Mesenchymal stem cell (in vitro differentiated cells and primary cell): ENCODE measurements around the gene NCOA4.
"Not testable (repeated sequence)": the region's sequence is repeated elsewhere in the genome, so short reads cannot be mapped to it uniquely, and the experiment has no call there.

Experiments used
- DNase-seq: peaks from one replicate; pipeline ENCODE4 v3.0.0-alpha.2; 2013
- H2AFZ ChIP-seq: one replicate; pipeline ENCODE4 v1.6.1; 2013; ENCODE audit warnings: low read depth, mild to moderate bottlenecking, control low read depth, inconsistent platforms, low read length, moderate library complexity
- H2AK5ac ChIP-seq: 2 replicates; pipeline ENCODE4 v1.6.1; 2013; ENCODE audit warnings: low read length, moderate library complexity, mild to moderate bottlenecking, inconsistent platforms; ENCODE audit not compliant: severe bottlenecking
- H2BK120ac ChIP-seq: one replicate; pipeline ENCODE4 v1.6.1; 2013; ENCODE audit warnings: low read depth, mild to moderate bottlenecking, inconsistent platforms, low read length, moderate library complexity
- H2BK12ac ChIP-seq, 2 experiments: one replicate each; pipeline ENCODE4 v1.6.1; 2013; ENCODE audit warnings: inconsistent platforms in 2 of 2, low read length in 2 of 2, mild to moderate bottlenecking in 2 of 2, moderate library complexity in 2 of 2, control low read depth in 1 of 2
- H2BK15ac ChIP-seq: one replicate; pipeline ENCODE4 v1.6.1; 2013; ENCODE audit warnings: mild to moderate bottlenecking, low read depth, inconsistent platforms; ENCODE audit not compliant: poor library complexity, severe bottlenecking
- H2BK5ac ChIP-seq: 2 replicates; pipeline ENCODE4 v1.6.1; 2013; ENCODE audit warnings: low read depth, mild to moderate bottlenecking, low read length, control low read depth, inconsistent platforms; ENCODE audit not compliant: poor library complexity, severe bottlenecking
- H3K14ac ChIP-seq, 2 experiments: one replicate each; pipeline ENCODE4 v1.6.1; 2013; ENCODE audit warnings: inconsistent platforms in 2 of 2, low read length in 2 of 2, control low read depth in 1 of 2, mild to moderate bottlenecking in 1 of 2, moderate library complexity in 1 of 2
- H3K18ac ChIP-seq, 2 experiments: one replicate each; pipeline ENCODE4 v1.6.1; 2013; ENCODE audit warnings: inconsistent platforms in 2 of 2, low read length in 2 of 2, control low read depth in 1 of 2, low read depth in 1 of 2, mild to moderate bottlenecking in 1 of 2
- H3K23ac ChIP-seq, 2 experiments: one replicate each; pipeline ENCODE4 v1.6.1; 2013; ENCODE audit warnings: inconsistent platforms in 2 of 2, low read length in 2 of 2, mild to moderate bottlenecking in 2 of 2, moderate library complexity in 2 of 2, control low read depth in 1 of 2
- H3K27ac ChIP-seq: 2 replicates; pipeline ENCODE4 v1.5.1; 2013; ENCODE audit warnings: mild to moderate bottlenecking, moderate library complexity, low read length, control low read depth, inconsistent platforms; ENCODE audit not compliant: poor library complexity, severe bottlenecking
- H3K27me3 ChIP-seq, 2 experiments: 2 replicates each; pipeline versions ENCODE4 v1.6.1 to v1.7.0; 2013; ENCODE audit warnings: low read length in 2 of 2, mild to moderate bottlenecking in 2 of 2, moderate library complexity in 2 of 2, control low read depth in 1 of 2, inconsistent platforms in 1 of 2; ENCODE audit not compliant: control insufficient read depth in 1 of 2, insufficient read depth in 1 of 2
- H3K36me3 ChIP-seq, 2 experiments: 2 replicates each; pipeline versions ENCODE4 v1.6.1 to v1.7.0; 2013; ENCODE audit warnings: low read length in 2 of 2, control low read depth in 1 of 2, inconsistent platforms in 1 of 2, low read depth in 1 of 2, mild to moderate bottlenecking in 1 of 2; ENCODE audit not compliant: insufficient read depth in 2 of 2, control insufficient read depth in 1 of 2
- H3K4ac ChIP-seq, 2 experiments: one replicate each; pipeline ENCODE4 v1.6.1; 2013; ENCODE audit warnings: inconsistent platforms in 2 of 2, low read length in 2 of 2, mild to moderate bottlenecking in 2 of 2, moderate library complexity in 2 of 2, control low read depth in 1 of 2, low read depth in 1 of 2
- H3K4me1 ChIP-seq: 2 replicates; pipeline ENCODE4 v1.6.1; 2013; ENCODE audit warnings: low read depth, low read length, control low read depth; ENCODE audit not compliant: control insufficient read depth, insufficient read depth
- H3K4me2 ChIP-seq: 2 replicates; pipeline ENCODE4 v1.6.1; 2013; ENCODE audit warnings: low read length, mild to moderate bottlenecking, inconsistent platforms; ENCODE audit not compliant: poor library complexity, severe bottlenecking
- H3K4me3 ChIP-seq, 2 experiments: 2 replicates each; pipeline versions ENCODE4 v1.5.1 to v1.7.0; 2013; ENCODE audit warnings: low read length in 2 of 2, mild to moderate bottlenecking in 2 of 2, control low read depth in 1 of 2, low read depth in 1 of 2; ENCODE audit not compliant: insufficient read depth in 1 of 2
- H3K79me1 ChIP-seq: replicated peaks from 2 replicates; pipeline ENCODE4 v1.6.1; 2013; ENCODE audit warnings: mild to moderate bottlenecking, control low read depth, low read length, inconsistent platforms; ENCODE audit not compliant: poor library complexity, severe bottlenecking
- H3K9ac ChIP-seq: 2 replicates; pipeline ENCODE4 v1.7.0; 2013; ENCODE audit warnings: mild to moderate bottlenecking, low read length, moderate library complexity
- H3K9me3 ChIP-seq: 2 replicates; pipeline ENCODE4 v1.7.0; 2013; ENCODE audit warnings: mild to moderate bottlenecking, low read length; ENCODE audit not compliant: control insufficient read depth
- H4K8ac ChIP-seq: one replicate; pipeline ENCODE4 v1.6.1; 2013; ENCODE audit warnings: inconsistent platforms, mild to moderate bottlenecking, low read length, moderate library complexity
- H4K91ac ChIP-seq: one replicate; pipeline ENCODE4 v1.6.1; 2013; ENCODE audit warnings: mild to moderate bottlenecking, low read length, inconsistent platforms
- WGBS: methylation state at CpG from one replicate; pipeline ENCODE4 v1.1.7; 2013; ENCODE audit warnings: mixed read lengths; 5-methylcytosine and 5-hydroxymethylcytosine counted together

NCOA4 gene

GRCh38 chr10:46002189-46002687 is 28.2 kb downstream of the NCOA4 start:
- not testable (repeated sequence) for H4K91ac ChIP-seq, H3K4ac ChIP-seq, H3K9me3 ChIP-seq, H4K8ac ChIP-seq, H3K9ac ChIP-seq, H3K4me1 ChIP-seq, H2BK15ac ChIP-seq, DNase-seq, H2BK12ac ChIP-seq, H2BK5ac ChIP-seq, H3K27me3 ChIP-seq, H2AFZ ChIP-seq, H3K18ac ChIP-seq, H2AK5ac ChIP-seq, H3K4me2 ChIP-seq, H2BK120ac ChIP-seq, H3K14ac ChIP-seq, H3K4me3 ChIP-seq, H3K27ac ChIP-seq, H3K23ac ChIP-seq
- Histone ChIP-seq H3K79me1 (peaks cover 23% of the 10 kb centered on the region), H3K36me3 (peaks cover 19 to 93% of the 10 kb centered on the region in 2 experiments)
- WGBS, result 88% methylated on average over 7 of the region's 7 CpGs

GRCh38 chr10:46001187-46001756 is 29.2 kb downstream of the NCOA4 start:
- Histone ChIP-seq H3K14ac (no peak overlapping the region), H4K91ac (no peak overlapping the region), H3K27ac (no peak overlapping the region), H3K36me3 (peaks cover 19 to 85% of the 10 kb centered on the region in 2 experiments), H2BK5ac (no peak overlapping the region), H3K9me3 (no peaks in the 10 kb centered on the region), H2BK15ac (no peak overlapping the region), H2BK12ac (no peak overlapping the region), H3K18ac (no peak overlapping the region), H3K23ac (peak overlapping the region in 1 of 2 experiments; percentile 69), H3K4ac (no peak overlapping the region), H3K9ac (no peak overlapping the region), H2BK120ac (no peak overlapping the region), H3K4me3 (no peak overlapping the region), H2AFZ (no peak overlapping the region), H3K79me1 (peaks cover 23% of the 10 kb centered on the region), H3K4me1 (no peaks in the 10 kb centered on the region), H3K4me2 (no peak overlapping the region), H4K8ac (no peak overlapping the region), H2AK5ac (no peak overlapping the region), H3K27me3 (no peaks in the 10 kb centered on the region)
- DNase-seq, result no peak
- WGBS, result 92% methylated on average over 5 of the region's 5 CpGs

GRCh38 chr10:46000538-46000937 is 29.9 kb downstream of the NCOA4 start:
- Histone ChIP-seq H3K27ac (no peak overlapping the region), H4K8ac (no peak overlapping the region), H3K18ac (no peak overlapping the region), H3K4me1 (no peaks in the 10 kb centered on the region), H3K9me3 (no peaks in the 10 kb centered on the region), H3K9ac (no peak overlapping the region), H3K23ac (no peak overlapping the region), H3K4ac (no peak overlapping the region), H2BK15ac (no peak overlapping the region), H3K4me3 (no peak overlapping the region), H2BK120ac (no peak overlapping the region), H3K14ac (no peak overlapping the region), H2BK5ac (no peak overlapping the region), H3K36me3 (peaks cover 19 to 78% of the 10 kb centered on the region in 2 experiments), H3K4me2 (no peak overlapping the region), H2AK5ac (no peak overlapping the region), H3K79me1 (peaks cover 23% of the 10 kb centered on the region), H2BK12ac (no peak overlapping the region), H3K27me3 (no peaks in the 10 kb centered on the region), H2AFZ (no peak overlapping the region), H4K91ac (no peak overlapping the region)
- 100% methylated on average over 1 of the region's 1 CpG for WGBS
- no peak for DNase-seq

- H2BK15ac ChIP-seq, H3K9me3 ChIP-seq, H3K4me3 ChIP-seq, H3K9ac ChIP-seq, H3K4me2 ChIP-seq, H2BK5ac ChIP-seq, DNase-seq, H3K27me3 ChIP-seq, H3K4me1 ChIP-seq, H2BK12ac ChIP-seq, H3K27ac ChIP-seq, H4K8ac ChIP-seq, H3K23ac ChIP-seq, H2BK120ac ChIP-seq, H3K14ac ChIP-seq, H2AFZ ChIP-seq, H2AK5ac ChIP-seq, H4K91ac ChIP-seq, H3K18ac ChIP-seq, H3K4ac ChIP-seq: not testable (repeated sequence)
- peaks cover 22% of the 10 kb centered on the region for H3K79me1 ChIP-seq
- WGBS, result 96% methylated on average over 5 of the region's 5 CpGs
- H3K36me3 ChIP-seq, result peaks cover 19 to 72% of the 10 kb centered on the region in 2 experiments
Observed at GRCh38 chr10:45999955-46000354, 30.5 kb downstream of the NCOA4 start.
